Suppressor macrophage (primary cell): Measurements from ENCODE around the gene LDLRAD3.
A peak's percentile ranks its signal among the peaks of the same experiment; 100 is the strongest.

Experiments
- DNase-seq, 4 experiments: peaks; one replicate each; pipeline ENCODE4 v3.0.0-alpha.2; 2020 to 2022

The LDLRAD3 gene

GRCh38 chr11:36214976-36215692 lies 271.3 kb downstream of the LDLRAD3 start:
- no peak for DNase-seq

- DNase-seq: no peak
Measured at GRCh38 chr11:36215693-36216060, 271.8 kb downstream of the LDLRAD3 start.

DNA sequence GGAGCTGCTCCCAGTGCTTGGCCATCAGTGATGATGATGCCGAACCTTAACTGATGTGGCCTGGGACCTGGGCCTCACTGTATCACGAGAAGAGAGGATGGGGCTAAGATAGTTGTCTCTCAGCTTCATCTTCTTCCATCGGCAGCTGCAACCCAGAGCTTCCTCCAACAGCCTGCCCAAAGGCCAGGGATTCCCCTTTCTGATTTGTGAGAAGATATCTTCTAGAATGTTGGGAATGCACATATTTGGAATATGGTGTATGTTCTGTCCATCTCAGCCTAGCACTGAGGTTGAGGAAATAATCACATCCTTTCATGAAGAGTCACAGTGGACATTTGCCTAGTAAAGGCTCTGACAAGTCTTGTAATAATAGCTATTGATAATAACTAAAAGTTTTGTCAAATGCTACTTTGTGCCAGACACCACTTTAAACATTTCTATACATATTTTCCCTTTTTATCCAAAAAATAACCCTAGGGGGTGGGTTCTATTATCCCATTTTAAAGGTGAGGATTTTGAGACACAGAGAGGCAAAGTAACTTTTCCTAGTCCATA lies 272.3 kb downstream of the LDLRAD3 start:
- no peak for DNase-seq

- no peak for DNase-seq
Measured at GRCh38 chr11:36218283-36218921, 274.5 kb downstream of the LDLRAD3 start.

- no peak for DNase-seq
Measured at GRCh38 chr11:36219996-36220395, 276.1 kb downstream of the LDLRAD3 start.

GRCh38 chr11:36222831-36223635 lies 279.2 kb downstream of the LDLRAD3 start:
- DNase-seq: no peak

- no peak for DNase-seq
Measured at GRCh38 chr11:36224209-36224882, 280.5 kb downstream of the LDLRAD3 start.

DNA sequence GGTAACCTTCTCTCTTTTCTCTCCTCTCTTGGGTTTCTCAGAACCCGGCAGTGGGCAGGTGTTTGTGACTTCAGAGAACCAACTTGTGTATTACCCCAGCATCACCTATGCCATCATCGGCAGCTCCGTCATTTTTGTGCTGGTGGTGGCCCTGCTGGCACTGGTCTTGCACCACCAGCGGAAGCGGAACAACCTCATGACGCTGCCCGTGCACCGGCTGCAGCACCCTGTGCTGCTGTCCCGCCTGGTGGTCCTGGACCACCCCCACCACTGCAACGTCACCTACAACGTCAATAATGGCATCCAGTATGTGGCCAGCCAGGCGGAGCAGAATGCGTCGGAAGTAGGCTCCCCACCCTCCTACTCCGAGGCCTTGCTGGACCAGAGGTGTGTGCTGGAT lies 283.2 kb downstream of the LDLRAD3 start:
- DNase-seq: no peak

DNA sequence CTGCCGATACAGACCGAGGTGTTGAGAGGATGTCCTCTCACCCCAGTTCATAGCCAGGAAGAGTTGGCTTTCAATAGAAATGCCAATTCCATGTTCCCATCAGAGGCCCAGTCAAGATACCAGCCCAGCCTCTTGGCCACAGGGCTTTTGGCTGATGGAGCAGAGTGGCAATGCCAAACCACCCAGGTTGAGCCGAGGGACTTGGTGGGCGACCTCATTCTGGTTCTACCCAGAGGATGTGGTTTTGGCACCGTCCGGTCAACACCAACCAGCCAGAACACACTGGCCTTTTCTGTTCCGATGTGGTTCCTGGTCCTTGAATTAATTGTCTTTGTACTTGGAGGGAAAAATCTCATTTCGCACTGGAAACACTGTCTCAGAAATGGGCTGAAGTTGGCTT lies 284.8 kb downstream of the LDLRAD3 start:
- no peak for DNase-seq

- no peak for DNase-seq
Measured at GRCh38 chr11:36229091-36229705, 285.3 kb downstream of the LDLRAD3 start.

DNA sequence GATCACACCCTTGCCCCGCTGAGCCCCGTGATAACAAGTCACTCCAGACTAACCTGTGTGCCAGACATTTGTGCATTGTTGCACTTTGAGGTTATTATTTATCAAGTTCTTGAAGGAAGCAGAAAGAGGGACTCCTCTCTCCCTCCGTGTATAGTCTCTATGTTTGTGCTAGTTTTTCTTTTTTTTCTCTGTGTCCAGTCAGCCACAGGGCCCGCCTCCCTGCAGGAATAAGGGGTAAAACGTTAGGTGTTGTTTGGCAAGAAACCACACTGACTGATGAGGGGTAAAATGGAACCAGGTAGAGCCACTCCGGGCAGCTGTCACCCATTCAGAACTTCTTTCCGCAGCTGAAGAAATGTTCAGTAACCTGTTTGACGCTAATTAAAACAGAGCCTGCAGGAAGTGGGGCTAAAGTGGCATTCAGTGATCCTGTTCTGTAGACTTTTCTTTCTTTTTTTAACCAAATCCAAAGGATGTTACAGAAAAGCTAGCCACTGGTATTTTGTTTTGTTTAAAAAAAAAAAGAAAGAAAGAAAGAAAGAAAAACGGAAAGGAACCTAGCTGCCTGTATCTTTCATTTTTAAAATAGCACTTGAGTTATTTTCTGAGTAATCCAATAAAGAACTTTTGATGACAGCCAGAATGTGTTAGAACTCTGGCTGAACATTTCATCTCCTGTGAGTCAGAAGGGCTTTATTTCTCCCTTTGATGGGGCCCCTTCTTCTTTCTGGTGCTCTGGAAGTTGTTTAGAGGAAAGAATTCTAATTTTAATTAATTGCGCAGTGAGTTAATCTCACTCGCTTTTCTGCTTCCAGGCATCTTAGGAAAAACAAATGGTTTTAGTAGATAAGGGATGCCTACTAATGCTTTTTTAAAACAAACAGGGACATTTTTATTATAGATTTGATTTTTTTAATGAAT lies 287.2 kb downstream of the LDLRAD3 start:
- no peak for DNase-seq

- DNase-seq: no peak
Measured at GRCh38 chr11:36233204-36233603, 289.3 kb downstream of the LDLRAD3 start.

DNA sequence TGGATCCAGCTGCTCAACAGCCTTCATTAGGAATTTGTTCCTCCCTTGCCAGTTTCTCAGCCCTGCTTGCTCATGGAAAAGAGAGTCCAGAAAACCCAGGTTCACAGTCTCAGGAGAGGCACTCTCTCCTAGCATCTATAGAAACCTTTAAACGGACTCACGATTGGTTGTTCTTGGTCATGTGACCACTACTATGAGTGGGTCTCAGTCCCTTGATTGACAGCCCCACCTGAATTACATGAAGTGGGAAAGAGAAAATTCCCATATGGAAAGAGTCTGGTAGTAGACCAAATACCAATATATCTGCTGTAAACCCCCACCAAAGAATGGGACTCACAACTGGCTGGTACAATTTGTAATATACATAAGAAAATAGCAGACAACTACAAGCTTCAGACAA lies 291.0 kb downstream of the LDLRAD3 start:
- DNase-seq: no peak

GRCh38 chr11:36235750-36236149 lies 291.9 kb downstream of the LDLRAD3 start:
- DNase-seq: no peak

- no peak for DNase-seq
Measured at GRCh38 chr11:36237391-36237790, 293.5 kb downstream of the LDLRAD3 start.

DNA sequence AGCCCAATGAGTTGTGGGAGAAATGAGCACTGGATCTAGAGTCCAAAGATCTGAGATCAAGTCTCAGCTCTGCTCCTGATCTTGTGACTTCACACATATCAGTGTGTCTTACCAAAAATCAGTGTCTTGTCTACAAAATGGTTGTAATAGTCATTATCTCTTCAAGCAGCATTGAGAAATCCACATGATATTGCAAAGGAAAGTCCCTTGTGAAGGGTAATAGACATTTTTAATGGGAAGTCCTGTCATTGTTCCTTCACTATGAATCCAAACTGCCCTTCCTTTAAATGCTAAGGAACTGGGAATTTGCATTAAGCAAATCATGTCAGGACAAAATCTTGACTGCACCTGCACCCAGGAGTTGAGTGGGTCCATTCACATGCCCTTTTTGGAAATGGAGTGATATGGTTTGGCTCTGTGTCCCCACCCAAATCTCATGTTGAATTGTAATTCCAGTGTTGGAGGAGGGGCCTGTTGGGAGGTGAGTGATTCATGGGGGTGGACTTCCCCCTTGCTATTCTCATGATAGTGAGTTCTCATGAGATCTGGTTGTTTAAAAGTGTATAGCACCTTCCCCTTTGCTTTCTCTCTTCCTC lies 294.3 kb downstream of the LDLRAD3 start:
- DNase-seq: peak in 1 of 4 experiments; percentile 19

DNA sequence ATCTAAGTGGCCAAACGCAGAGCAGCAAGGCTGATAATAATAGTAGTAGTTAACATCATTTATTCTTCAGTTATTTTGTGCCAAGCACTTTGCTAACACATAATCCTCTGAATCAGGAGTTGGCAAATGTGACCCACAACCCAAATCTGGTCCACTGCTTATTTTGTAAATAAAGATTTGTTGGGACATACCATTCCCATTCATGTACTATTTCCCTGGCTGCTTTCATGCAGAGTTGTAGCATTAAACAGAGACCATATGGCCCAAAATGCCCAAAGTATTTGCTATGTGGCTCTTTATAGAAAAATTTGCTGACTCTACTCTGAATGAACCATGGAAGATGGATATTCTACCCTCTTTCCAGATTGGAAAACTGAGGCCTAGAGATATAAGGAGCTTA lies 295.0 kb downstream of the LDLRAD3 start:
- DNase-seq: no peak

DNA sequence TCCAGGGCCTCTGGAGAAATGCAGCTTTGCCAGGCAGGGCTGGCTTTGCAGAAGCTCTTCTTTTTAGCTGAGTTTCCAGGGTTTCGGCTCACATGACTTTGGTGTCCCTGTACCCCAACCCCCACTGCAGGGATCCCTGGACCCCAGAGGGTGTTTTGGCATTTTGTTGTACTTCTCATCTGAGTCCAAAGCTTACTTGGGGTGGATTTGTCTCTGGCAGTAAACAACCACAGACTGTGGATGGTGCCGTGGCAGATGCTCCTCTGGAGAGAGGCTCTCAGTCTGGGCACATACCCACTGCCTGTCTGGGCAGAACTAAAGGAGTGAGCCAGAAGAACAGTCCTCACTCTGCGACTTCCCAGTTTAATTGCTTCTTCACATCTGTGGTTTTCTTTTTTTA lies 295.8 kb downstream of the LDLRAD3 start:
- no peak for DNase-seq

DNA sequence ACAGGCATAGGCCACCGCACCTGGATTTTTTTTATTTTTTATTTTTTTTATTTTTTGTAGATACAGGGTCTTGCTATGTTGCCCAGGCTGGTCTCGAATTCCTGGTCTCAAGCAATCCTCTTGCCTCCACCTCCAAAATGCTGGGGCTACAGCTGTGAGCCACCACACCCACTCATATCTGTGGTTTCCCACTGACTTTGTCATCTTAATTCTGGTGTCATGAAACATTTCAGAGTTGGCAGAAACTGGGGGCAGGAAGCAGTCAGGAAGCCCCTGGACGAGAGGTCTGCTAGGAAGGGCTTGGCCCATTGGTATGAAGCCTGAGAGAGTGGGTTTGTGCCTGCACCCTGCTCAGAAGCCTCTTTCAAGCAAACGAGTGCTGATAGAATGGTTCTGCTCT lies 296.3 kb downstream of the LDLRAD3 start:
- DNase-seq: peak in 3 of 4 experiments; percentile 26 to 29 (median 28)

GRCh38 chr11:36240801-36241200 lies 296.9 kb downstream of the LDLRAD3 start:
- no peak for DNase-seq

- DNase-seq: peak; percentile 47 to 74 (median 68)
Measured at GRCh38 chr11:36241497-36241896, 297.6 kb downstream of the LDLRAD3 start.
